IPS-NIHi11 (cell line): ENCODE data around the gene SHROOM3.

ENCODE experiments used
- DNase-seq: peaks from one replicate; pipeline ENCODE4 v3.0.0; 2012; ENCODE audit warnings: mixed read lengths, low spot score

SHROOM3 gene

DNA sequence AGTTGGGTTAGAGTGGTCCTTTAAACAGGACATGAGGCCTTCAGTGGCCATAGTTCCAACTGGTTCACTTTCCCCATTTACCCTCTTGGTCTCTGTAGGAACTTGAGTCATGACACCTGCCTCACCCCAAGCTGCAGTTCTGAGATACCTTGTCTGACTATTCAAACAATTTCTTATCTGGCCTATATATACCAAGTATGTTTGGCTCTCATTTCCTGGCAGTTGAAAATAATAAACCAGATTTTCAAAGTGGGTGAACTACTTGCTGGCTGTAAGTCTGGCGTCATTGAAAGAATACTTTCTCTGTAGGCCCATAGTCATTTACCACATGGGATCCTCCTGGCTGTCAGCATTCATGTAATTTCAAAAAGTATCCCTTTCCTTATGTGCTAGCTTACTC, 228.8 kb downstream of the SHROOM3 start:
- DNase-seq: no peak

GRCh38 chr4:76665153-76665552, 230.1 kb downstream of the SHROOM3 start:
- DNase-seq: peak; percentile 23

DNA sequence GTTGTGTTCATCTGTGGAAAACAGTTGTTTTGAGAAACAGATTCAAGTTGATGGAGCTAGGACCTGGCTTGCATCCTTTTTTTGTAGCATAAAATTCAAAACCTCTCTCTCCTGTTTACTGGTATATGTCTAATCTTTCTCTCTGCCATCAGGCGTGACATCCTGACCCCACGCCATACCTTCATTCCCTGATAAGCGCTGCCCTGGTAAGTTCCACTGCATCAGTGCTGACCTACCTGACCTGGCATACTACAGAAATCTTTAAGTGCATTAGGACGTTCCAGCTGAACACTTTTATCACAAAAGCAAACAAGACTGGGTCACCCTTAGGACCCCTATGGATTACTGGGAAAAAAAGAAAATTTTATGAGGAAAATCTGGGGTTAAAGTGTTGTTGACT, 230.7 kb downstream of the SHROOM3 start:
- no peak for DNase-seq

GRCh38 chr4:76666944-76667532, 232.0 kb downstream of the SHROOM3 start:
- DNase-seq: no peak

DNA sequence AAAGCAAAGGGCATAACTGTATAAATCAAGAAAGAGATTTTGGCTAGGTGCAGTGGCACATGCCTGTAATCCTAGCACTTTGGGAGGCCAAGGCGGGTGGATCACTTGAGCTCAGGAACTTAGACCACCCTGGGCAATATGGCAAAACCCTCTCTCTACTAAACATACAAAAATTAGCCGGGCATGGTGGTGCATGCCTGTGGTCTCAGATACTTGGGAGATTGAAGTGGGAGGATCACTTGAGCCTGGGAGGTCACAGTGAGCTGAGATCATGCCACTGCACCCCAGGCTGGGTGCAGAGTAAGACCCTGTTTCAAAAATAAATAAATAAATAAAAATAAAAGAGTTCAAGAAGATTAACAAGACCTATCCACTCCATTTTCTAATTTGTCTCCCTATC, 235.6 kb downstream of the SHROOM3 start:
- no peak for DNase-seq

- no peak for DNase-seq
Measured at GRCh38 chr4:76673362-76673761, 238.3 kb downstream of the SHROOM3 start.

- no peak for DNase-seq
Measured at GRCh38 chr4:76674983-76675382, 240.0 kb downstream of the SHROOM3 start.

GRCh38 chr4:76677571-76678326, 242.7 kb downstream of the SHROOM3 start:
- DNase-seq: no peak

DNA sequence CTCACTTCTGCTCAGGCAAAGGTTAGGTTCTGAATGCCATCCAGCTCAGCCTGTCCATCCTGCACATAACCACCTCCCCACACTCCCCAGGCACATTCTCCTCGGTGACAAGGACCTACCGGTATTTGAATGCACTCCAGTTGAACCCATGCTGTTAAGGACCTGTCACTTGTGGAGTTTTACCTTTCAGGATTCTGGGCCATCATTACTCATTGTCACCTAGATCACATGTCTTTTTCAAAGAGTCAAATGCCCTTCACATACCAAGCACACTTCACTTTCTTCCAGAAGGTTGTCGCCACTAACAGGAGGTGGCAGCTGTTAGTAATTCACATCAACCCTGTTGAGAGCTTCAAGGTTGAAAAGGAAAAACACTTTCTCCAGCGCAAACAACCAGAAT, 244.7 kb downstream of the SHROOM3 start:
- DNase-seq: no peak

- no peak for DNase-seq
Measured at GRCh38 chr4:76680952-76681351, 245.9 kb downstream of the SHROOM3 start.

GRCh38 chr4:76681996-76682395, 247.0 kb downstream of the SHROOM3 start:
- no peak for DNase-seq

GRCh38 chr4:76683144-76683543, 248.1 kb downstream of the SHROOM3 start:
- no peak for DNase-seq

GRCh38 chr4:76687746-76688448, 252.9 kb downstream of the SHROOM3 start:
- no peak for DNase-seq

- peak; percentile 31 for DNase-seq
Measured at GRCh38 chr4:76688619-76689144, 253.7 kb downstream of the SHROOM3 start.

DNA sequence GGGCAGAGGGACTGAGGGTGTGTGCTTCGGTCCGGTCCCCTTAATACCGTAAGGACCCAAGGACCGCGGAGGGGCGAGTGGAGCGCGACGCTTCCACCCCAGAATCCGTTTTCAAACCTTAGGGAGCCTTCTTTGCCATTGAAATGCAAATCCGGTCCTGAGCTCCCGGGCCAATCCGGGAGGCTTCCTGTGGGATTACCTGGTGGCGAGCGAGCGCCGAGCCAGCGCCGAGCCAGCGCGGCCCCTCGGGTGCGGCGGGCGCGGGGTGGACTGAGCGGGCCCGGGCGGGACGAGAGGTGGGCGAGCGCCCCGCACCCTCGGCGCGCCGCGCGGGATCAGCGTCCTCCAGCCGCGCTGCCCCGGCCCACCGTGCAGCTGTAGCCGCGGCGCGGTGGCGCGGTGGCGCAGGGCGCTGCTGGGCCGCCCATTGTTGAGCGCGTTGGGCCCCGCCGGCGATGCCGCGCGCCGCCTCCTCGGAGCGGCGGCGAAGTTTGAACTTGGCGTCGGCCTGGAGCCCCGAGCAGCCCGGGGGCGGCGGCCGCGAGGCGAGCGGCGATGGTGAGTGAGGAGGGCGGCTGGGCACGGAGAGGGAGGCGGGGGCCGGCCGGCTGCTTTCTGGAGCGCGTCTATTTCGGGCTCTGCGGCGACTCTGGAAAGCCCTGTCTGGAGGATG, 254.3 kb downstream of the SHROOM3 start:
- peak; percentile 82 for DNase-seq

GRCh38 chr4:76690011-76690905, 255.2 kb downstream of the SHROOM3 start:
- DNase-seq: no peak

DNA sequence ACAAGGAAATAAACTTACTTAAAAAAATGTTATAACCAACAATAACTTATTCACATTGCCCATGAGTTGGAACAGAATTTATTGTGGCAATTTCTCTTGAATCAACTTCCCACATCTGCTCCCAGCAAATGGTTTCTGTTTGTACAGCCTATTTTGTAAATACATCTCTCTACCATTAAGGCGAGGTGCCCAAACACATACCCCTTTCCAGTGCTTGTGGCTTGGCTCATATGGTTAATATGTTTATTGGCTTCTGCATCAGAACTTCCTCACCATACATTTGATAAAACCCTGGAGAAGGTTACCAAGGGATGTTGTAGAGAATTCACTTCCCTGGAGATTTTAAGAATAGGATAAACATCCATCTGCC, 255.9 kb downstream of the SHROOM3 start:
- DNase-seq: no peak

GRCh38 chr4:76691807-76692582, 257.0 kb downstream of the SHROOM3 start:
- no peak for DNase-seq

DNA sequence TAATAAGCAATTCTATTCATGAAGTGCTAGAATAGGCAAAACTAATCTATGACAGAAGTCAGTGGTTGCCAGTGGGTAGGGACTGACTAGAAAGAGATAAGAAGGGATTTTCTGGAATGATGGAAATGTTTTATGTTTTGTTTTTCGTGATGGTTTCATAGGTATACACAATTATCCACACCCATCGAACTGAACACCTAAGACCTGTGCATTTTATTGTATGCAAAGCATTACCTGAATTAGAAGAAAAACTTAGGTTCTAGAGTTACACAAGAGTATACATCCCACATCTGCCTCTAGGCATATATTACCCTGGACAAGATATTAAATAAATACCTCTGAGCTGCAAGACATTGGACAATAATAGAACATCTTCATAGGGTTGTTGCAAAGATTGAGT, 257.7 kb downstream of the SHROOM3 start:
- DNase-seq: no peak

GRCh38 chr4:76694056-76694455, 259.0 kb downstream of the SHROOM3 start:
- DNase-seq: no peak

DNA sequence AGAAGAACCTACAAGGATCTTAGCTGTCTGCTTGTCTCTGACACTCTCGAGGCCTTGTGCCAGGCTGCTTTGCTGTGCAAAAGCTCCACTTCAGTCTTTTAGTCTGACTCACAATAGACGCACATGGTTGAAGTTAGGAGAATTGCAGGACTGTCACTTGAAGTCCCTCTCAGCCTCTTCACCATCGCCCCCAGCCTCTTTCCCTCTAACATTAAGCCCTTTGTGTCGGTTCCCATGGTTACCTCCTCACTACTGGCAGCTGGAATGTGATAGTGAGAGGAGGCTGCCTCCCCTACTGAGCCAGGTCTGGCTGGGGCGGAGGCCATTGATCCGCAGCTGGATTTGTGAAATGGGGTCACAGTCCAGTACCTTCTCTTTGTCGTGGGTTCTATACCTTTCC, 261.1 kb downstream of the SHROOM3 start:
- DNase-seq: peak; percentile 75
